PC-9 (cell line): ENCODE measurements around the gene ATXN1.

Experiments
- CTCF ChIP-seq: fragments of 200-600 bp; sonication (generic); conservative IDR thresholded peaks from 2 replicates; pipeline ENCODE4 v1.6.1; 2017; ENCODE audit warnings: mixed run types, antibody characterized with exemption, mild to moderate bottlenecking, moderate library complexity
- EZH2 ChIP-seq: fragments of 200-600 bp; sonication (generic); IDR thresholded peaks from 2 replicates; pipeline ENCODE4 v1.8.0; 2017; ENCODE audit warnings: antibody characterized with exemption, low read depth

GRCh38 chr6:16755544-16755943 lies 5.7 kb downstream of the ATXN1 start:
- TF ChIP-seq CTCF (no peak), EZH2 (no peak)
